K562 (cell line): ENCODE data around the gene SMYD1. TPM values are rescaled to one million over a fixed set of nuclear protein-coding genes. Genes with fewer than 3 reads are reported as not detected.

Experiments
- COPS2 ChIP-seq: fragments of 450-650 bp; conservative IDR thresholded peaks from 2 replicates; pipeline ENCODE4 v1.6.1; 2016; ENCODE audit warnings: mild to moderate bottlenecking, moderate library complexity
- CXXC5 ChIP-seq: fragments of 250-450 bp; sonication (Bioruptor Pico); IDR thresholded peaks from 2 replicates; pipeline ENCODE4 v1.8.0; 2022; ENCODE audit warnings: inconsistent platforms, mild to moderate bottlenecking, moderate library complexity
- E2F3 ChIP-seq: fragments of 250-450 bp; sonication (Bioruptor Pico); IDR thresholded peaks from 2 replicates; pipeline ENCODE4 v1.4.0; 2020; ENCODE audit warnings: mild to moderate bottlenecking
- HMG20A ChIP-seq: fragments of 450-650 bp; formaldehyde crosslinking; conservative IDR thresholded peaks from 2 replicates; pipeline ENCODE4 v1.4.0; 2020; ENCODE audit warnings: mild to moderate bottlenecking, mixed read lengths
- SP2 ChIP-seq: IDR thresholded peaks from 2 replicates; pipeline ENCODE4 v1.6.1; 2011; ENCODE audit warnings: mild to moderate bottlenecking, low read depth, low read length, moderate library complexity; ENCODE audit not compliant: poor library complexity, severe bottlenecking; ENCODE audit errors: extremely low read depth
- ZBTB11 ChIP-seq, 3 experiments: fragments of 200-800 bp in 1 of 3; fragments of 250-450 bp in 1 of 3; fragments of 450-650 bp in 1 of 3; sonication (Bioruptor Pico) in 1 of 3; sonication (Bioruptor generic) in 1 of 3; formaldehyde crosslinking in 1 of 3; IDR thresholded peaks; 2 replicates each; pipeline versions ENCODE4 v1.6.1 to v1.8.0; 2016 to 2022; ENCODE audit warnings: mild to moderate bottlenecking in 2 of 3, missing genetic modification characterization in 2 of 3, missing compliant biosample characterization in 1 of 3, moderate library complexity in 1 of 3
- ZNF407 ChIP-seq: fragments of 450-650 bp; IDR thresholded peaks from 2 replicates; pipeline ENCODE4 v1.6.1; 2016; ENCODE audit warnings: low read depth
- ZZZ3 ChIP-seq: fragments of 450-650 bp; IDR thresholded peaks from 2 replicates; pipeline ENCODE4 v1.6.1; 2016; ENCODE audit warnings: antibody characterized with exemption, mild to moderate bottlenecking, moderate library complexity
- polyA plus RNA-seq, 8 experiments: library from polyadenylated mRNA; depleted of rRNA in 4 of 8; stranded (reverse) in 5 of 8; unstranded in 3 of 8; fragments of >200 nt; fragmentation: Nextera tagmentation in 2 of 8; fragmentation: Illumina TruSeq in 1 of 8; extraction: Ambion mirVana in 2 of 8; extraction: Trizol in 1 of 8; gene quantifications; 2 replicates each; pipeline versions ENCODE4 v1.2.1 to v1.2.3, GENCODE V29; 2011 to 2014; ENCODE audit warnings: inconsistent platforms in 1 of 8, missing spikeins in 1 of 8
- total RNA-seq, 7 experiments: library from RNA; depleted of rRNA in 6 of 7; stranded (reverse); fragments of >200 nt in 6 of 7; fragmentation: Illumina TruSeq in 2 of 7; extraction: Trizol in 2 of 7; gene quantifications; 2 replicates each; pipeline versions ENCODE4 v1.2.1 to v1.2.3, GENCODE V29; 2011 to 2021; ENCODE audit warnings: low replicate concordance in 1 of 7

SMYD1 gene
- total and polyA plus RNA-seq, 9 of the 15 experiments (the other 6 are each of a cell fraction or from before 2014, with no cell fraction given): not detected

GRCh38 chr2:88055371-88056128 lies 12.1 kb upstream of the SMYD1 start, which contains the start of gene KRCC1 (continued):
- TF ChIP-seq ZBTB11 (CRISPR knock-in tag; IDR thresholded peaks at IDR 0.05): peak in 1 of 3 experiments; percentile 78; a peak in 2 of 6 replicates
- TF ChIP-seq E2F3 (CRISPR knock-in tag): no peak
- no peak for TF ChIP-seq SP2
- TF ChIP-seq COPS2: no peak
- TF ChIP-seq HMG20A (CRISPR knock-in tag): no peak
- TF ChIP-seq ZNF407: no peak
- TF ChIP-seq ZZZ3: no peak
- peak; percentile 67 for TF ChIP-seq CXXC5 (CRISPR knock-in tag)
